Activated CD8-positive, alpha-beta memory T cell treated with anti-CD3 and anti-CD28 coated beads, Interleukin-2, amount 10 ng/mL, durations not matched to agents 7 days and 5 days (primary cell): ENCODE data around the gene GRIA3. TPM values are rescaled to one million over a fixed set of nuclear protein-coding genes. Genes with fewer than 3 reads are reported as not detected.
A peak's percentile ranks its signal among the peaks of the same experiment; 100 is the strongest.
"Not testable (repeated sequence)": the region's sequence is repeated elsewhere in the genome, so short reads cannot be mapped to it uniquely, and the experiment has no call there.

Source experiments
- ATAC-seq: fragments of 150-1000 bp; cut with Tn5 transposase; one replicate; pipeline ENCODE4 v1.10.0; 2021; ENCODE audit warnings: moderate library complexity
- CTCF ChIA-PET: fragments of 350-600 bp; sonication (Branson Sonifier 250); formaldehyde crosslinking; loops from one replicate; lab custom pipeline; 2021; ENCODE audit warnings: antibody characterized with exemption; lab: Charles Lee
- DNase-seq: peaks from one replicate; pipeline ENCODE4 v3.0.0-alpha.2; 2020
- H3K27ac Mint-ChIP-seq: one replicate; pipeline ENCODE4 v1.8.0; 2021; ENCODE audit warnings: mild to moderate bottlenecking, mixed read lengths
- H3K27me3 Mint-ChIP-seq: one replicate; pipeline ENCODE4 v1.8.0; 2021; ENCODE audit warnings: mixed read lengths
- H3K36me3 Mint-ChIP-seq: one replicate; pipeline ENCODE4 v1.8.0; 2021; ENCODE audit warnings: mild to moderate bottlenecking, mixed read lengths
- H3K4me1 Mint-ChIP-seq: one replicate; pipeline ENCODE4 v1.8.0; 2021; ENCODE audit warnings: mixed read lengths
- H3K4me3 Mint-ChIP-seq: one replicate; pipeline ENCODE4 v1.8.0; 2021; ENCODE audit warnings: mild to moderate bottlenecking, moderate library complexity, mixed read lengths
- H3K9me3 Mint-ChIP-seq: one replicate; pipeline ENCODE4 v1.8.0; 2022; ENCODE audit warnings: low read depth, mixed read lengths
- total RNA-seq, 2 experiments: library from RNA; stranded (reverse); gene quantifications; one replicate each; pipeline ENCODE4 v1.2.3, GENCODE V29; 2021

GRIA3 gene
- total RNA-seq, 2 experiments from 2014 or later: not detected

DNA sequence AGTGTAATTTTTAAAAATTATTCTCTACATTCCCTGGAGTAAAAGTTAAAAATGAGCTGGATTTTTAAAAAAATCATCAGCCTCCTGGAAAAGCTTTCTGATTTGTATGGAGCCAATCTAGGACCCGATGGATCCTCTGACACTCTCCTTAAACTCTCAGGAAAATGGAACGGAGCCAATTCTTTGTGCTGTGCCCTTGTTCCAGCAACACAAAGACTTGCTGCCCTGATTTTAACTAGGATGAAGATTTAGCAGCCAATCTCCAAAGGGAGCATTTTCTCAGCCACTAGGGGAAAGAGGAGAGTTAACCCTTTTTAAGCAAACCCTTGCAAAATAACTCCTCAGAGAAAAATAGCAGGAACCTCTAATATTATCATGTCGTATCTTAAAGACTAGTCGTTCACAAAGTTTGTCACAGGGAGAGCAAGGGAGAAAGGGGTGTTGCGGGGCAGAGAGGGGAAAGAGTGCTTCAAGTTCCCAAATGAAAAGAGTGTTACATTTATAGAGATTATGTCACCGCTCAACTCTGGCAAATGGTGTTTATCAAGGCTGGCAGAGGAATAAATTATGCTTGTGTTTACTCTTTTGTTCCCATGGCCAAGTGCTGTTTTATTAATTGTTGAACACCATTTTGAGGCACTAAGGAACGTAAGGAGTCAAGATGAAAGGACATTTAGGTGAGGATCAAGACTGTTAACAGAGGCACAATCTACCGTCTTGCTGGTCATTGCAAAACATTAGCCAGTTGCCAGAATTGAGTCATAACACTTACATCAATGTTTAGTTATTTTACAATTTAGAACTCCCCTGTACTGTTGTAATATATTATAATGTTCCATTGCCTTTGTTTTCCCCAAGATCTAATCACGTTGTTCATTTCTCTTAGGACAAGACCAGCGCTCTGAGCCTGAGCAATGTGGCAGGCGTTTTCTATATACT lies 298.1 kb downstream of the GRIA3 start:
- no peaks in the 10 kb centered on the region for H3K36me3 Mint-ChIP-seq
- no peaks in the 10 kb centered on the region for H3K27me3 Mint-ChIP-seq
- H3K9me3 Mint-ChIP-seq: no peaks in the 10 kb centered on the region
- no peak overlapping the region for H3K27ac Mint-ChIP-seq
- ATAC-seq: no peak
- DNase-seq: no peak
- no peaks in the 10 kb centered on the region for H3K4me1 Mint-ChIP-seq
- CTCF ChIA-PET: no interaction called here
- H3K4me3 Mint-ChIP-seq: no peak overlapping the region

DNA sequence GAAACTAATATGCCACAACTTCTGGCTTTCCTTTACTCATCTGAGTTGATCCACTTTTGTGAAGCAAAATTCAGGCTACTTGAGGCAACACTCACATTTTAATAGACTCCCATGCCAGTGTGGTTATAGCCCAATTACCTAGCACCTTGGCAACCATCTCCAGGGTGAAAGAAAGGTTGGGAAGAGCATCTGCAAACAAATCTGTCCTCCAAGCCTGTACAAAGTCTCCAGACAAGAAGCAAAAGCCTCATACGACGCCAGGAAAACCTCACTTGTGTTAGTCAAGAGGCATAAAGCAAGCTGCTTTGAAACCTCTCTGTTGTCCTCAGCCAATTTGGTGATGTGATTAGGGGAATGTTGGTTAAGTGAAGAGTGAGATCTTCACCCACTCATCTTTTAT lies 302.2 kb downstream of the GRIA3 start:
- DNase-seq (no peak), ATAC-seq (no peak)
- CTCF ChIA-PET: no interaction called here
- no peaks in the 10 kb centered on the region for H3K27me3 Mint-ChIP-seq
- no peaks in the 10 kb centered on the region for H3K4me1 Mint-ChIP-seq
- no peak overlapping the region for H3K27ac Mint-ChIP-seq
- no peaks in the 10 kb centered on the region for H3K9me3 Mint-ChIP-seq
- H3K36me3 Mint-ChIP-seq: no peaks in the 10 kb centered on the region
- no peak overlapping the region for H3K4me3 Mint-ChIP-seq

DNA sequence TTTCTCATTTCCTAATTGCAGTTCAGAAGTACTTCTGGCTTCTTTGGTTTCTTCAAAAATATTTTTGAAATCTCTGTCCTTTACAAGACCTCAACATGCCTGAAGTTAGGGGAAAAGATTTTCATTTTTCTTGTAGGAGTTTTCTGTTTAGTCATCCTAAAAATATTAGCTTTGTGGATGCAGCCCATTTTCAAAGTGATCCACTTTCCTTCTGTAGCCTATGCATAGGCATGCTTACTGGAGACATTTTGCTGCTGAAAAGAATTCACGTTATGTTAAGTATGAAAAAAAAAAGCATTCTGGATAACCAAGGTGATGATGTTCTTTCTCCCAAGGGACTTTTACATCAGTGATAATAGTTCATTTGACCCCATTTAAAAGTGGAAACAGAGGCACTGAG lies 303.2 kb downstream of the GRIA3 start:
- ATAC-seq (no peak), DNase-seq (no peak)
- Mint-ChIP-seq H3K36me3 (no peaks in the 10 kb centered on the region), H3K9me3 (no peaks in the 10 kb centered on the region), H3K27ac (no peak overlapping the region), H3K4me3 (no peak overlapping the region), H3K27me3 (no peaks in the 10 kb centered on the region), H3K4me1 (no peaks in the 10 kb centered on the region)
- CTCF ChIA-PET: no interaction called here

DNA sequence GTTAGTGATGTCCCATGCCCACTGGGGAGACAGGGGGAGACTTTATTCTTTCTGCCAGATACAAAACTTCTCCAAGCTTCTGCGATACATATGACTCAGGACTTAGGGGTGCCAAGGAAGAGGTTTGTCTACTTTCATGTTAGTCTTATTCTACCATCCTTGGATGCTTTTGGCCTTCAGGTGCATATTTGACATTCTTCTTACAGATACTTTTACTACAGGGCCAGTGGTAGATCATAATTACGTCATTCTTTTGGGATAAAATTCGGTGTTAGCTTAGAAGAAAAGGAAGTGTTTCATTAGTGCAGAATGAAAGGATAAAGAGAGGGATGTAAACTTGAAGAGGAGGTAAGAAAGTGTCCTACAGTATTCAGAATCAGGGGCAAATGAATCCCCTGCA lies 303.6 kb downstream of the GRIA3 start:
- Mint-ChIP-seq H3K27me3 (no peaks in the 10 kb centered on the region), H3K36me3 (no peaks in the 10 kb centered on the region), H3K9me3 (no peaks in the 10 kb centered on the region), H3K4me3 (no peak overlapping the region), H3K4me1 (no peaks in the 10 kb centered on the region), H3K27ac (no peak overlapping the region)
- DNase-seq (no peak), ATAC-seq (no peak)
- CTCF ChIA-PET: no interaction called here

DNA sequence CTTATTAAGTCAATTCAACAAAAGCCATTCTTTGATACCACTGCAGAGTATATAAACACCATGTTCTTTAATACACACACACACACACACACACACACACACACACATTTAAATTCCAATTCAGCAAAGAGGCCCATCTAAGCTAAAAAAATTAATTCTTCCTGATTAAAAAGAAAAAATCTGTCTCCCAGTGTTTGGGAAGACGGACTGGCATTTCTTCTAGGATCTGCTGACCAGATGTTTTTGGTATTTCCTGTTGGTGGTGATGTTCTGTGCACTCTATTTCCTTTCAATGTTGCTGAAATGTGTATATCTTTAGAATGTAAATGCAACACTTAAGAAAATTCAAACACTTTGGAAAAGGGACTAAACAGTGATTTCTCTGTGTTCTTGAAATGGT lies 304.9 kb downstream of the GRIA3 start:
- Mint-ChIP-seq H3K27me3 (no peaks in the 10 kb centered on the region), H3K4me1 (no peaks in the 10 kb centered on the region), H3K36me3 (no peaks in the 10 kb centered on the region), H3K4me3 (no peak overlapping the region), H3K9me3 (no peaks in the 10 kb centered on the region), H3K27ac (no peak overlapping the region)
- ATAC-seq (no peak), DNase-seq (no peak)
- CTCF ChIA-PET: no interaction called here

DNA sequence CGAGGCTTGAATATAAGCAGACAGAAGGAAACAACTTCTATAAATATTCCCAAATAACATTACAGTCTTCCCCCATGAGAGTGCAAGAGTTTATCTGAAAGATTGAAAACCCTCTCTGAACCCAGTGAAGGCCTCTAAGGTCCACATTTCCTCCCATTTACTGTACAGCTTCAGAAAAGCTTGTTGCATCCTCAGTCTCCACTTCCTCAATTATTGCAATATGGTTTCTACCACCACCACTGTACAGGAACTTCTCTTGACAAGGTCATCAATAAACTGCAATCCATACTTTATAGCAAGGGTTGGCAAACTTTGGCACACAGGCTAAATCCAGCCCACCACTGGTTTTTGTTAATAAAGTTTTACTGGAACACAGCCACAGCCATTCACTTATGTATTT lies 309.8 kb downstream of the GRIA3 start:
- no peak overlapping the region for H3K27ac Mint-ChIP-seq

DNA sequence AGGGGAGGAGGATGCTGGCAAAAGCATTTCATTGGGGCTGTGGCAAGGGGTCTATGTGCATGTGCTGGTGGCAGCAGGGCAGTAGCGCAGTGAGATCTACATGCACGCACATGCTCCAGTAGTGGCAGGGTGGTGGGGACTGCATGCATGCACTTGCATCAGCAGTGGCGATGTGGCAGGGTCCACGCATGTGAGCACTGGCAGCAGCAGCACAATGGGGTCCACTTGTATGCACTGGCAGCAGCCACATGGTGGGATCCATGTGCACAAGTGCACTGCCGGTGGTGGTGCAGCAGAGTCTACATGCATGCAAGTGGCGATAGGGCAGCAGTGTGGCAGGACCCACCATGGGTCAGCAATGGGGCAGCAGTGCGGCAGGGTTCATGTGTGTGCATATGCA lies 315.7 kb downstream of the GRIA3 start:
- no peaks in the 10 kb centered on the region for H3K4me1 Mint-ChIP-seq
- H3K9me3 Mint-ChIP-seq: no peaks in the 10 kb centered on the region
- CTCF ChIA-PET: no interaction called here
- no peaks in the 10 kb centered on the region for H3K36me3 Mint-ChIP-seq
- ATAC-seq: no peak
- no peak for DNase-seq
- H3K27me3 Mint-ChIP-seq: no peaks in the 10 kb centered on the region
- H3K4me3 Mint-ChIP-seq: no peak overlapping the region
- no peak overlapping the region for H3K27ac Mint-ChIP-seq

More for the DNA sequence above, 309.8 kb downstream of the GRIA3 start:
- DNase-seq (no peak), ATAC-seq (no peak)
- H3K4me3 Mint-ChIP-seq: no peak overlapping the region
- H3K27me3 Mint-ChIP-seq: no peaks in the 10 kb centered on the region
- CTCF ChIA-PET: no interaction called here
- H3K36me3 Mint-ChIP-seq: no peaks in the 10 kb centered on the region
- H3K9me3 Mint-ChIP-seq: no peaks in the 10 kb centered on the region
- no peaks in the 10 kb centered on the region for H3K4me1 Mint-ChIP-seq

DNA sequence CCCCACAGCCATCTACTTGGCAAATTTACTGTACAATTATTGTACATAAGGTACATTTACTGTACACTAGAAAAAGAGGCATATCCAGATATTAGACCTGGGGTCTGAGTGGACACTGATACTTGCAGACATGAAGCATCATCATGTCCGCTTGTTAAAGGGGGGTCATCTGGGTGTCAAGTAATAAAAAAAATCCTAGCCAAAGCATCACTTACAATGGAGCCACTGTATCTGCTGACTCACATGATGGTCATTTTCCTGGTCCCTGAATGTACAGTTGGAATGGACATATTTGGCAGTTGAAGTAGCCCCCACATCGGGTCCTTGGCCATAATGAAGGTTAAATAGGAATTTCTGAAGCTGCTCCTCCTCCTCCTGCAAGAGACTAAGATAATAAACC lies 320.0 kb downstream of the GRIA3 start:
- ATAC-seq (no peak), DNase-seq (no peak)
- Mint-ChIP-seq H3K4me1 (no peaks in the 10 kb centered on the region), H3K27ac (no peak overlapping the region), H3K9me3 (peaks cover 2% of the 10 kb centered on the region), H3K27me3 (no peaks in the 10 kb centered on the region), H3K4me3 (no peak overlapping the region), H3K36me3 (no peaks in the 10 kb centered on the region)
- CTCF ChIA-PET: no interaction called here

DNA sequence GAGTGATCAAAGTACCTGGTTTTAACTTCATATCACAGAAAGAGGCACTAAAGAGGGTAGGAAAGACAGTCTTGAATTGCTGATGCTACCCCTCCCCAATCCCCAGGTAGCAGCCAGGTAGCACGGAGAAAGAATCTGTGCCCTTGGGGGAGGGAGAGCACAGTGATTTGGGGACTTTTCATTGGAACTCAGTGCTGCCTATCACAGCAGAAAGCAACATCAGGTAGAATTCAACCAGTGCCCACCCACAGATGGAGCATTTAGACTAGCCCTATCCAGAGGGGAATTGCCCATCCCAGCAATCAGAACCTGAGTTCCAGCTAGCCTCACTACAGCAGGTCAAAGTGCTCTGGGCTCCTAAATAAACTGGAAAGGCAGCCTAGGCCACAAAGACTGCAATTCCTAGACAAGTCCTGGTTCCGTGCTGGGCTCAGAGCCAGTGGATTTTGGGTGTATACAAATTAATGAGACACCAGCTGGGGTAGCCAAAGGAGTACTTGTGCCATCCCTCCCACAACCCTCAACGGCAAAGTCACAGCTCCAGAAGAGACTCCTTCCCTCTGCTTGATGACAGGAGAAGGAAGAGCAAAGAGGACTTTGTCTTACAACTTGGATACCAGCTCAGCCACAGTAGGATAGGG lies 320.7 kb downstream of the GRIA3 start:
- ATAC-seq (no peak), DNase-seq (no peak)
- H3K27ac Mint-ChIP-seq: no peak overlapping the region
- peaks cover 2% of the 10 kb centered on the region for H3K9me3 Mint-ChIP-seq
- H3K36me3 Mint-ChIP-seq: no peaks in the 10 kb centered on the region
- CTCF ChIA-PET: no interaction called here
- no peak overlapping the region for H3K4me3 Mint-ChIP-seq
- H3K4me1 Mint-ChIP-seq: no peaks in the 10 kb centered on the region
- no peaks in the 10 kb centered on the region for H3K27me3 Mint-ChIP-seq

DNA sequence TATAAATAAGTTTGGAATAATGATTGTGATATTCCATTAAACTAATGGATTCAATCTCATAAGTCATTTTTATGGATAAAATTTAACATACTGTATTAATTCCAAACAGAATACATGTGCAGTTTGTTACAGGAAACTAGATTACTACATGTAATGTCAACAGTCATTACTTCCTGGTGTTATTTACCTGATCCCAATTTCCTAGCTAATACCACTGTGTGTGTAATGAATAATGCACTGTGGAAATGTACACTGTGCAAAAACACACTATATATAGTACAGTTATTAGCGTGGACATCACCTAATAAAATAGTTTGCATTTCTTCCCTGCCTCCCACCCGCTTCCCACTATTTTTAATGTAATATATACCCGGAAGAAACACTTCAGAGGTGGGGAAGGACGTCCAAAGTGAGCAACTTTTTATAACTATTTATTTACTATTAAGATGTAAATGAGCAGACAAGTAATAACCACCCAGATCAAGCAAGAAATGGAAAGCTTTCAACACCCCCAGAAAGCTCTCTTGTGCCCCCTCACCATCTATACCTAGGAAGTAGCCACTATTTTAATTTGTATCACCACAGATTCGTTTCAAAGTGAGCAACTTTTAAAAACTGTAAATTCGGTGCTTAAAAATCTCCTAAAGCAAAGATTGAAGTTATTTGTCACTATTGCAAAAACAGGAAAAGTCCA lies 329.7 kb downstream of the GRIA3 start:
- H3K9me3 Mint-ChIP-seq: peaks cover 9% of the 10 kb centered on the region
- DNase-seq (no peak), ATAC-seq (no peak)
- H3K36me3 Mint-ChIP-seq: peaks cover 2% of the 10 kb centered on the region
- H3K4me1 Mint-ChIP-seq: no peaks in the 10 kb centered on the region
- peak overlapping the region; percentile 36 for H3K4me3 Mint-ChIP-seq
- CTCF ChIA-PET: no interaction called here
- no peak overlapping the region for H3K27ac Mint-ChIP-seq
- H3K27me3 Mint-ChIP-seq: no peaks in the 10 kb centered on the region

DNA sequence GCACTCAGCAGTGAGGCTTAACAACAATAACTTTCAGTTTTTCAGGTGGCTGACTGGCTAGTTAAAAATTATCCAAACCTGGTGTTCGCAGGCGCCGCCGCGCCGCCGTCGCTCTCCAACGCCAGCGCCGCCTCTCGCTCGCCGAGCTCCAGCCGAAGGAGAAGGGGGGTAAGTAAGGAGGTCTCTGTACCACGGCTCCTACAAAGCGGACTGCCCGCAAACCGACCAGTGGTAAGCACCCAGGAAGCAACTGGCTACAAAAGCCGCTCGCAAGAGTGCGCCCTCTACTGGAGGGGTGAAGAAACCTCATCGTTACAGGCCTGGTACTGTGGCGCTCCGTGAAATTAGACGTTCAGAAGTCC lies 330.2 kb downstream of the GRIA3 start:
- DNase-seq: peak; percentile 39
- H3K27me3 Mint-ChIP-seq, H3K9me3 Mint-ChIP-seq, H3K4me1 Mint-ChIP-seq, H3K27ac Mint-ChIP-seq, CTCF ChIA-PET, ATAC-seq, H3K36me3 Mint-ChIP-seq: not testable (repeated sequence)
- H3K4me3 Mint-ChIP-seq: peak overlapping the region; percentile 36

DNA sequence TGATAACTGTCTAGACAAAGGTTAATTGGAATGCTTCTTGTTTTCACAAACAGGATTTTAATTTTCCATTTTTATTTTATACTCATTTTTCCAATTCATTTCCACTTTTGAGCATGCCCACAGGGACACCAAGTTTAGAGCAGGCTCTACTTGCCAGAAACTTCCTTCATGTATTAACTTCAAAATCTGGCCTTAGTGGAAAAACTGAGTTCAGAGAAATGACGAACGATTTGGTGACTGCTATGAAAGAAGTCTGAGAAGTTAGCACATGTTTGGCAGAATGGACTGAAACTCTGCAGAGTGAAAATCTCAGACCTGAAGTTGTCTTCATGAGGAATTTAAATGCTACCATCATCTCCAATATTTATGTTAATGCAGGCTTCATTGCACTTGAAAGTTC lies 334.7 kb downstream of the GRIA3 start:
- ATAC-seq: no peak
- Mint-ChIP-seq H3K9me3 (peaks cover 9% of the 10 kb centered on the region), H3K27me3 (no peaks in the 10 kb centered on the region), H3K4me3 (no peak overlapping the region), H3K27ac (no peak overlapping the region), H3K4me1 (no peaks in the 10 kb centered on the region), H3K36me3 (peaks cover 2% of the 10 kb centered on the region)
- CTCF ChIA-PET: no interaction called here
- DNase-seq: no peak

DNA sequence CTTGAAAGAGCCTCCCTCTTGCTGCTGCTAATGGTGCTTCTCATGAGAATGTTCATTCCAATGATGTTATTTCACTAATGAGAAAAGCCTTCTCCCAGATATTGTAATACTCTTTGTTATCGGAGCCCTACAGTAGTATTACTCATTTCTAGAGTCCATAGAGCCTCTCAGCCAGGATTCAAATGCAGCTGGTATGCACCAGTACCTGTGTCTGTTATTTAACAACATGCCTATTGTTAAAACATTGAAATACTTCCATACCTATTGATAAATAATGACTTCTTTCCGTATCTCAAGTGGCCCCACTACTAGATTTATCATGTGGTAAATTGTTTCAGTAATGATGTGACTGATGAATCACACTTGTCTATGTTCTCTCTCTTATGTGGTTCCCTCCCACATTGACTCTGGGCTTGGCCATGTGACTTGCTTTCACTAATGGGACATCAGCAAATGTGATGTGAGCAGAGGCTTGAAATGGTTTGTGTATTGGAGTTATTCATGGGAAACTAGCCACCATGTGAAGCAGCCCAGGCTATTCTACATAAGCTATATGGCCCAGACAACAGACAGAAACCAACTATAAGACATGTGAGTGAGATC lies 341.1 kb downstream of the GRIA3 start:
- no peaks in the 10 kb centered on the region for H3K27me3 Mint-ChIP-seq
- CTCF ChIA-PET: no interaction called here
- no peaks in the 10 kb centered on the region for H3K9me3 Mint-ChIP-seq
- no peaks in the 10 kb centered on the region for H3K36me3 Mint-ChIP-seq
- ATAC-seq (no peak), DNase-seq (no peak)
- H3K4me3 Mint-ChIP-seq: no peak overlapping the region
- H3K4me1 Mint-ChIP-seq: no peaks in the 10 kb centered on the region
- H3K27ac Mint-ChIP-seq: no peak overlapping the region
